ENCODE data around the gene REC8. TPM values are rescaled to one million over a fixed set of nuclear protein-coding genes. Genes with fewer than 3 reads are reported as not detected.

The REC8 gene
- total RNA-seq, 8 experiments from 2014 or later: 2.6 to 41.2 (median 23.5) TPM

GRCh38 chr14:24144451-24144850 lies 27.4 kb upstream of the REC8 start:
- in situ Hi-C loops (cut with MboI; ENCODE audit: low pct_unique_long_range_greater_than_20kb in 2 of 9, low sequenced_read_pairs in 9 of 9, unreplicated experiment in 9 of 9): no loop called here
- Histone ChIP-seq H3K4me3 (no peak overlapping the region), H3K4me1 (replicated peaks in 1 of 2) (peaks cover 13 to 14% of the 10 kb centered on the region in 2 donors), H3K27ac (no peak overlapping the region)
- no peak for ATAC-seq (replicated peaks in 6 of 8)
- 40 to 100% (median 100%) methylated on average over 1 of the region's 1 CpG; no CpG with 5 or more reads in 3 of the 10 experiments for WGBS, 10 experiments

- WGBS, 10 experiments: 90 to 100% methylated on average over 1 to 2 of the region's 2 CpGs; no CpG with 5 or more reads in 8 of the 10 experiments
- ATAC-seq (replicated peaks in 6 of 8): no peak
- Histone ChIP-seq H3K27ac (no peak overlapping the region), H3K4me3 (no peak overlapping the region), H3K4me1 (replicated peaks in 1 of 2) (peaks cover 10 to 11% of the 10 kb centered on the region in 2 donors)
- in situ Hi-C loops (cut with MboI; ENCODE audit: low pct_unique_long_range_greater_than_20kb in 2 of 9, low sequenced_read_pairs in 9 of 9, unreplicated experiment in 9 of 9): no loop called here
Observed at GRCh38 chr14:24145219-24145618, 26.7 kb upstream of the REC8 start.

- H3K27ac ChIP-seq: peak overlapping the region; percentile 67 to 68
- 7 to 48% (median 26%) methylated on average over 2 to 5 of the region's 9 CpGs; no CpG with 5 or more reads in 3 of the 10 experiments for WGBS, 10 experiments
- H3K4me3 ChIP-seq: peak overlapping the region; percentile 59 to 87 (median 72)
- peak in 3 of 8 experiments; percentile 0 for ATAC-seq (replicated peaks in 6 of 8)
- H3K4me1 ChIP-seq (replicated peaks in 1 of 2): peaks cover 10 to 11% of the 10 kb centered on the region in 2 donors
- in situ Hi-C loops (cut with MboI; ENCODE audit: low pct_unique_long_range_greater_than_20kb in 2 of 9, low sequenced_read_pairs in 9 of 9, unreplicated experiment in 9 of 9): no loop called here
Observed at GRCh38 chr14:24145690-24146452, 26.0 kb upstream of the REC8 start.

- in situ Hi-C loops (cut with MboI; ENCODE audit: low pct_unique_long_range_greater_than_20kb in 2 of 9, low sequenced_read_pairs in 9 of 9, unreplicated experiment in 9 of 9): no loop called here
- no CpG with 5 or more reads among the region's 25 CpGs for WGBS, 10 experiments
- H3K4me1 ChIP-seq (replicated peaks in 1 of 2): peaks cover 10 to 11% of the 10 kb centered on the region in 2 donors
- peak within 1 kb of the TSS; percentile 70 to 89 for H3K27ac ChIP-seq
- H3K4me3 ChIP-seq: peak within 1 kb of the TSS; percentile 59 to 87 (median 72)
- ATAC-seq (replicated peaks in 6 of 8): peak; percentile 52 to 77 (median 72)
Observed at GRCh38 chr14:24146453-24146977, 25.4 kb upstream of the REC8 start, which contains the start of gene PSME2. Gene PSME2 (minus strand): TSS chr14:24146610. CDS start chr14:24146581, 29 bp downstream.

GRCh38 chr14:24146978-24147760 lies 24.7 kb upstream of the REC8 start, which contains the start of gene RNF31:
Gene RNF31 (plus strand): TSS chr14:24147498. CDS start chr14:24147699, 201 bp downstream.
- peak; percentile 81 to 88 (median 83) for ATAC-seq (replicated peaks in 6 of 8)
- in situ Hi-C loops (cut with MboI; ENCODE audit: low pct_unique_long_range_greater_than_20kb in 2 of 9, low sequenced_read_pairs in 9 of 9, unreplicated experiment in 9 of 9): no loop called here
- Histone ChIP-seq H3K4me3 (peak within 1 kb of the TSS; percentile 59 to 87 (median 72)), H3K27ac (peak within 1 kb of the TSS; percentile 70 to 89), H3K4me1 (replicated peaks in 1 of 2) (peaks cover 10% of the 10 kb centered on the region in 2 donors)
- WGBS, 10 experiments: 0% methylated on average over 2 to 12 of the region's 57 CpGs; no CpG with 5 or more reads in 5 of the 10 experiments

- H3K4me1 ChIP-seq (replicated peaks in 1 of 2): peaks cover 8 to 10% of the 10 kb centered on the region in 2 donors
- peak overlapping the region; percentile 5 to 69 for H3K27ac ChIP-seq
- no peak for ATAC-seq (replicated peaks in 6 of 8)
- in situ Hi-C loops (cut with MboI; ENCODE audit: low pct_unique_long_range_greater_than_20kb in 2 of 9, low sequenced_read_pairs in 9 of 9, unreplicated experiment in 9 of 9): no loop called here
- 0 to 40% (median 4%) methylated on average over 1 to 9 of the region's 29 CpGs; no CpG with 5 or more reads in 5 of the 10 experiments for WGBS, 10 experiments
- peak overlapping the region; percentile 59 to 87 (median 72) for H3K4me3 ChIP-seq
Observed at GRCh38 chr14:24147761-24148428, 24.0 kb upstream of the REC8 start.

- no peak overlapping the region for H3K4me3 ChIP-seq
- in situ Hi-C loops (cut with MboI; ENCODE audit: low pct_unique_long_range_greater_than_20kb in 2 of 9, low sequenced_read_pairs in 9 of 9, unreplicated experiment in 9 of 9): no loop called here
Observed at GRCh38 chr14:24149302-24149969, 22.4 kb upstream of the REC8 start.

GRCh38 chr14:24150061-24150460 lies 21.8 kb upstream of the REC8 start:
- 83 to 100% (median 91%) methylated on average over 2 to 5 of the region's 9 CpGs; no CpG with 5 or more reads in 5 of the 10 experiments for WGBS, 10 experiments
- Histone ChIP-seq H3K4me1 (replicated peaks in 1 of 2) (peaks cover 8 to 10% of the 10 kb centered on the region in 2 donors), H3K27ac (no peak overlapping the region), H3K4me3 (no peak overlapping the region)
- in situ Hi-C loops (cut with MboI; ENCODE audit: low pct_unique_long_range_greater_than_20kb in 2 of 9, low sequenced_read_pairs in 9 of 9, unreplicated experiment in 9 of 9): no loop called here
- no peak for ATAC-seq (replicated peaks in 6 of 8)

More at GRCh38 chr14:24149302-24149969, 22.4 kb upstream of the REC8 start:
- no peak for ATAC-seq (replicated peaks in 6 of 8)
- 93 to 100% (median 100%) methylated on average over 1 to 3 of the region's 3 CpGs; no CpG with 5 or more reads in 1 of the 10 experiments for WGBS, 10 experiments
- Histone ChIP-seq H3K4me1 (replicated peaks in 1 of 2) (peaks cover 8 to 10% of the 10 kb centered on the region in 2 donors), H3K27ac (no peak overlapping the region)

GRCh38 chr14:24150567-24150966 lies 21.3 kb upstream of the REC8 start:
- ATAC-seq (replicated peaks in 6 of 8): no peak
- Histone ChIP-seq H3K4me3 (no peak overlapping the region), H3K4me1 (replicated peaks in 1 of 2) (peaks cover 8 to 9% of the 10 kb centered on the region in 2 donors), H3K27ac (no peak overlapping the region)
- WGBS, 10 experiments: 68 to 100% (median 89%) methylated on average over 1 to 3 of the region's 9 CpGs; no CpG with 5 or more reads in 6 of the 10 experiments
- in situ Hi-C loops (cut with MboI; ENCODE audit: low pct_unique_long_range_greater_than_20kb in 2 of 9, low sequenced_read_pairs in 9 of 9, unreplicated experiment in 9 of 9): no loop called here

- Histone ChIP-seq H3K27ac (no peak overlapping the region), H3K4me3 (no peak overlapping the region), H3K4me1 (replicated peaks in 1 of 2) (peaks cover 5 to 8% of the 10 kb centered on the region in 2 donors)
- WGBS, 10 experiments: no CpG with 5 or more reads among the region's 9 CpGs
- in situ Hi-C loops (cut with MboI; ENCODE audit: low pct_unique_long_range_greater_than_20kb in 2 of 9, low sequenced_read_pairs in 9 of 9, unreplicated experiment in 9 of 9): no loop called here
- no peak for ATAC-seq (replicated peaks in 6 of 8)
Observed at GRCh38 chr14:24150993-24151392, 20.9 kb upstream of the REC8 start.

GRCh38 chr14:24151404-24152080 lies 20.3 kb upstream of the REC8 start:
- 80 to 100% (median 100%) methylated on average over 1 to 4 of the region's 16 CpGs; no CpG with 5 or more reads in 3 of the 10 experiments for WGBS, 10 experiments
- no peak overlapping the region for H3K4me3 ChIP-seq
- ATAC-seq (replicated peaks in 6 of 8): no peak
- peaks cover 5 to 8% of the 10 kb centered on the region in 2 donors for H3K4me1 ChIP-seq (replicated peaks in 1 of 2)
- H3K27ac ChIP-seq: no peak overlapping the region
- in situ Hi-C loops (cut with MboI; ENCODE audit: low pct_unique_long_range_greater_than_20kb in 2 of 9, low sequenced_read_pairs in 9 of 9, unreplicated experiment in 9 of 9): no loop called here

Measured in motor neuron (in vitro differentiated cells).